Activated T-cell treated with anti-CD3 and anti-CD28 coated beads for 1 hour (primary cell): ENCODE measurements around the gene RFT1.

Source experiments
- DNase-seq: peaks from one replicate; pipeline ENCODE4 v3.0.0-alpha.2; 2020; ENCODE audit warnings: low read depth

Gene RFT1

GRCh38 chr3:53130179-53131061 lies at the start of gene RFT1:
TSS of gene RFT1 (minus strand) at chr3:53130435. CDS start at chr3:53130400, 35 bp downstream.
- peak; percentile 98 for DNase-seq

GRCh38 chr3:53179580-53179979 lies 49.3 kb upstream of the RFT1 start:
- DNase-seq: no peak

GRCh38 chr3:53178246-53178645 lies 48.0 kb upstream of the RFT1 start:
- no peak for DNase-seq

- no peak for DNase-seq
These were observed 45.6 kb upstream of the RFT1 start for GRCh38 chr3:53175613-53176540.

- no peak for DNase-seq
These were observed 44.4 kb upstream of the RFT1 start for GRCh38 chr3:53174346-53175250.

- DNase-seq: no peak
These were observed 42.9 kb upstream of the RFT1 start for GRCh38 chr3:53173107-53173506.

GRCh38 chr3:53171827-53172505 lies 41.7 kb upstream of the RFT1 start:
- DNase-seq: no peak

- DNase-seq: no peak
These were observed 40.8 kb upstream of the RFT1 start for GRCh38 chr3:53171064-53171418.

- DNase-seq: no peak
These were observed 40.3 kb upstream of the RFT1 start for GRCh38 chr3:53170325-53171063.

GRCh38 chr3:53169832-53170324 lies 39.6 kb upstream of the RFT1 start:
- no peak for DNase-seq

- no peak for DNase-seq
These were observed 39.0 kb upstream of the RFT1 start for GRCh38 chr3:53169045-53169831.

GRCh38 chr3:53168175-53168923 lies 38.1 kb upstream of the RFT1 start:
- no peak for DNase-seq

GRCh38 chr3:53167418-53168174 lies 37.4 kb upstream of the RFT1 start:
- DNase-seq: no peak

GRCh38 chr3:53166781-53167291 lies 36.6 kb upstream of the RFT1 start:
- DNase-seq: no peak

- DNase-seq: no peak
These were observed 36.0 kb upstream of the RFT1 start for GRCh38 chr3:53166206-53166605.

GRCh38 chr3:53164911-53165310 lies 34.7 kb upstream of the RFT1 start:
- no peak for DNase-seq

- DNase-seq: no peak
These were observed 33.5 kb upstream of the RFT1 start for GRCh38 chr3:53163444-53164387.
